Breast epithelium (tissue), 4 donors: ENCODE measurements around the gene NEURL3. TPM values are rescaled to one million over a fixed set of nuclear protein-coding genes. Genes with fewer than 3 reads are reported as not detected.
"Not testable (repeated sequence)": the region's sequence is repeated elsewhere in the genome, so short reads cannot be mapped to it uniquely, and the experiment has no call there.

Experiments
- DNase-seq, 2 donors: peaks; one replicate each; pipeline ENCODE4 v3.0.0-alpha.2; 2019; ENCODE audit warnings: low spot score in 2 of 2
- H3K27ac ChIP-seq, 2 donors: fragments of 200-600 bp; sonication (generic) in 1 of 2; one replicate each; pipeline ENCODE4 v1.5.1; 2016 to 2019; ENCODE audit warnings: mild to moderate bottlenecking in 1 of 2
- H3K27me3 ChIP-seq, 2 donors: fragments of 200-600 bp; sonication (generic) in 1 of 2; one replicate each; pipeline versions ENCODE4 v1.5.1 to v1.6.0; 2017 to 2019; ENCODE audit warnings: control low read depth in 1 of 2, mild to moderate bottlenecking in 1 of 2
- H3K36me3 ChIP-seq: fragments of 200-600 bp; one replicate; pipeline ENCODE4 v1.5.1; 2019
- H3K4me1 ChIP-seq, 2 donors: fragments of 200-600 bp; sonication (generic); one replicate each; pipeline ENCODE4 v1.5.1; 2016 to 2019; ENCODE audit warnings: control low read depth in 1 of 2
- H3K4me3 ChIP-seq, 3 donors: fragments of 200-600 bp; sonication (generic); 1 replicate in 2 of 3; 2 replicates in 1 of 3; pipeline ENCODE4 v1.5.1; 2016 to 2019; ENCODE audit warnings: mild to moderate bottlenecking in 3 of 3, moderate library complexity in 2 of 3
- H3K9me3 ChIP-seq, 2 donors: fragments of 200-600 bp; sonication (generic) in 1 of 2; one replicate each; pipeline ENCODE4 v1.5.1; 2016 to 2019; ENCODE audit warnings: control low read depth in 1 of 2
- CTCF ChIP-seq, 3 donors: fragments of 450-650 bp; IDR thresholded peaks; one replicate each; pipeline ENCODE4 v1.5.1; 2016 to 2017; ENCODE audit warnings: antibody characterized with exemption in 3 of 3, mild to moderate bottlenecking in 3 of 3, moderate library complexity in 3 of 3
- POLR2A ChIP-seq: fragments of 450-650 bp; IDR thresholded peaks from one replicate; pipeline ENCODE4 v1.6.1; 2016; ENCODE audit warnings: antibody characterized with exemption, mild to moderate bottlenecking, moderate library complexity
- POLR2AphosphoS5 ChIP-seq, 3 donors: sonication (generic); formaldehyde crosslinking; IDR thresholded peaks; one replicate each; pipeline ENCODE4 v1.6.1; 2017; ENCODE audit warnings: antibody characterized with exemption in 3 of 3
- intact Hi-C: fragments of 100-400 bp; cut with DNase I; formaldehyde crosslinking; loops from one replicate; pipeline ENCODE4 v1.15.1; 2023; ENCODE audit warnings: low total_unique reads
- total RNA-seq, 3 donors: library from RNA; depleted of rRNA; stranded (reverse); fragments of >200 nt; gene quantifications; one replicate each; pipeline ENCODE4 v1.1.0, GENCODE V29; 2016

Gene NEURL3
- total RNA-seq, 3 donors from 2014 or later, result 4.3 to 6.1 TPM; not detected in 1

- Histone ChIP-seq H3K36me3 (no peaks in the 10 kb centered on the region), H3K4me3 (no peak overlapping the region), H3K27me3 (no peaks in the 10 kb centered on the region), H3K27ac (no peak overlapping the region), H3K4me1 (no peaks in the 10 kb centered on the region), H3K9me3 (peaks cover 6 to 9% of the 10 kb centered on the region in 2 donors)
- TF ChIP-seq POLR2A (no peak), CTCF (IDR thresholded peaks at IDR 0.05) (no peak), POLR2AphosphoS5 (IDR thresholded peaks at IDR 0.05) (no peak)
- DNase-seq, result no peak
- intact Hi-C loops, result no loop called here
These were observed 41.1 kb downstream of the NEURL3 start for GRCh38 chr2:96464061-96464460.

GRCh38 chr2:96463119-96463518 is 42.0 kb downstream of the NEURL3 start:
- H3K27ac ChIP-seq, result no peak overlapping the region
- no peaks in the 10 kb centered on the region for H3K4me1 ChIP-seq
- no peak for DNase-seq
- H3K9me3 ChIP-seq, result peaks cover 10 to 12% of the 10 kb centered on the region in 2 donors
- H3K27me3 ChIP-seq, result no peaks in the 10 kb centered on the region
- H3K4me3 ChIP-seq, result no peak overlapping the region
- intact Hi-C loops, result no loop called here
- TF ChIP-seq CTCF (IDR thresholded peaks at IDR 0.05) (no peak), POLR2AphosphoS5 (IDR thresholded peaks at IDR 0.05) (no peak), POLR2A (no peak)
- no peaks in the 10 kb centered on the region for H3K36me3 ChIP-seq

GRCh38 chr2:96461616-96462015 is 43.5 kb downstream of the NEURL3 start:
- H3K36me3 ChIP-seq, H3K4me1 ChIP-seq, H3K27ac ChIP-seq, DNase-seq, intact Hi-C loops, H3K27me3 ChIP-seq, H3K4me3 ChIP-seq: not testable (repeated sequence)
- H3K9me3 ChIP-seq, result peaks cover 10 to 12% of the 10 kb centered on the region in 2 donors

GRCh38 chr2:96452053-96452452 is 53.1 kb downstream of the NEURL3 start:
- Histone ChIP-seq H3K9me3 (no peaks in the 10 kb centered on the region), H3K36me3 (no peaks in the 10 kb centered on the region), H3K4me1 (no peaks in the 10 kb centered on the region), H3K27me3 (no peaks in the 10 kb centered on the region), H3K27ac (no peak overlapping the region), H3K4me3 (no peak overlapping the region)
- intact Hi-C loops, result no loop called here
- no peak for TF ChIP-seq POLR2A
- no peak for TF ChIP-seq CTCF (IDR thresholded peaks at IDR 0.05)
- no peak for TF ChIP-seq POLR2AphosphoS5 (IDR thresholded peaks at IDR 0.05)
- no peak for DNase-seq

- DNase-seq, result no peak
- H3K27ac ChIP-seq, result no peak overlapping the region
- H3K4me3 ChIP-seq, result no peak overlapping the region
- H3K4me1 ChIP-seq, result no peaks in the 10 kb centered on the region
- H3K9me3 ChIP-seq, result no peaks in the 10 kb centered on the region
- no peaks in the 10 kb centered on the region for H3K27me3 ChIP-seq
- H3K36me3 ChIP-seq, result no peaks in the 10 kb centered on the region
- intact Hi-C loops, result no loop called here
- TF ChIP-seq POLR2AphosphoS5 (IDR thresholded peaks at IDR 0.05), result no peak
- TF ChIP-seq CTCF (IDR thresholded peaks at IDR 0.05), result no peak
- no peak for TF ChIP-seq POLR2A
These were observed 55.5 kb downstream of the NEURL3 start for GRCh38 chr2:96449637-96450036.

GRCh38 chr2:96449174-96449573 is 56.0 kb downstream of the NEURL3 start:
- no peaks in the 10 kb centered on the region for H3K4me1 ChIP-seq
- no peak overlapping the region for H3K4me3 ChIP-seq
- H3K36me3 ChIP-seq, result no peaks in the 10 kb centered on the region
- intact Hi-C loops, result no loop called here
- TF ChIP-seq POLR2AphosphoS5 (IDR thresholded peaks at IDR 0.05) (no peak), CTCF (IDR thresholded peaks at IDR 0.05) (no peak), POLR2A (no peak)
- no peak for DNase-seq
- H3K27ac ChIP-seq, result no peak overlapping the region
- H3K9me3 ChIP-seq, result no peaks in the 10 kb centered on the region
- H3K27me3 ChIP-seq, result no peaks in the 10 kb centered on the region
